Gastrocnemius medialis (tissue), 4 donors: ENCODE results near the gene PLCH1. TPM values are rescaled to one million over a fixed set of nuclear protein-coding genes. Genes with fewer than 3 reads are reported as not detected.

Source experiments
- ATAC-seq, 2 donors: fragments of 150-250 bp; one replicate each; pipeline ENCODE4 v1.9.1; 2016
- DNase-seq, 2 donors: peaks; one replicate each; pipeline ENCODE4 v3.0.0-alpha.2; 2019
- H3K27ac ChIP-seq, 4 donors: fragments of 200-600 bp; sonication (generic); 1 replicate in 1 of 4; 2 replicates in 3 of 4; pipeline ENCODE4 v1.5.1; 2016 to 2018; ENCODE audit warnings: mild to moderate bottlenecking in 2 of 4, moderate library complexity in 1 of 4
- H3K27me3 ChIP-seq, 3 donors: fragments of 200-600 bp; sonication (generic) in 2 of 3; 1 replicate in 1 of 3; 2 replicates in 2 of 3; pipeline versions ENCODE4 v1.5.1 to v1.6.0; 2016 to 2019; ENCODE audit warnings: mild to moderate bottlenecking in 1 of 3, moderate library complexity in 1 of 3
- H3K36me3 ChIP-seq, 2 donors: fragments of 200-600 bp; sonication (generic) in 1 of 2; one replicate each; pipeline ENCODE4 v1.5.1; 2017 to 2018
- H3K4me1 ChIP-seq, 2 donors: fragments of 200-600 bp; sonication (generic) in 1 of 2; one replicate each; pipeline ENCODE4 v1.5.1; 2016 to 2017; ENCODE audit warnings: mild to moderate bottlenecking in 2 of 2
- H3K4me3 ChIP-seq, 4 donors: fragments of 200-600 bp; sonication (generic) in 3 of 4; 1 replicate in 1 of 4; 2 replicates in 3 of 4; pipeline ENCODE4 v1.5.1; 2016 to 2019; ENCODE audit warnings: mild to moderate bottlenecking in 2 of 4
- H3K9me3 ChIP-seq, 3 donors: fragments of 200-600 bp; sonication (generic) in 2 of 3; 1 replicate in 1 of 3; 2 replicates in 2 of 3; pipeline ENCODE4 v1.5.1; 2016 to 2019
- CTCF ChIP-seq, 5 experiments: fragments of 450-650 bp in 3 of 5; fragments of 200-600 bp in 2 of 5; sonication (generic) in 2 of 5; IDR thresholded peaks in 4 of 5; conservative IDR thresholded peaks in 1 of 5; 1 replicate in 4 of 5; 2 replicates in 1 of 5; pipeline ENCODE4 v1.5.1; 2016 to 2019; ENCODE audit warnings: antibody characterized with exemption in 5 of 5, mild to moderate bottlenecking in 3 of 5, moderate library complexity in 3 of 5
- POLR2A ChIP-seq, 2 donors: fragments of 450-650 bp; IDR thresholded peaks; one replicate each; pipeline ENCODE4 v1.6.1; 2017; ENCODE audit warnings: antibody characterized with exemption in 2 of 2, mild to moderate bottlenecking in 2 of 2, moderate library complexity in 2 of 2
- in situ Hi-C, 4 donors: fragments of 200-750 bp; cut with MboI; loops; one replicate each; pipeline versions ENCODE4 v1.15.0 to v1.8.0; 2017; ENCODE audit warnings: low sequenced_read_pairs in 4 of 4
- intact Hi-C: fragments of 100-400 bp; cut with DNase I; formaldehyde crosslinking; loops from one replicate; pipeline ENCODE4 v1.15.1; 2023; ENCODE audit warnings: low total_unique reads
- total RNA-seq, 4 donors: library from RNA; depleted of rRNA; stranded (reverse); fragments of >200 nt; gene quantifications; one replicate each; pipeline versions ENCODE4 v1.1.0 to v1.2.3, GENCODE V29; 2016

PLCH1 gene
- total RNA-seq, 4 donors from 2014 or later, result 0.07 to 0.33 (median 0.10) TPM; not detected in 1

- H3K9me3 ChIP-seq, result no peaks in the 10 kb centered on the region
- H3K27me3 ChIP-seq, result no peaks in the 10 kb centered on the region
- DNase-seq, result no peak
- H3K27ac ChIP-seq, result no peak overlapping the region
- TF ChIP-seq POLR2A (IDR thresholded peaks at IDR 0.05) (no peak), CTCF (IDR thresholded peaks at IDR 0.05 in 4 of 5, conservative IDR thresholded peaks at IDR 0.05 in 1 of 5) (no peak)
- no peak overlapping the region for H3K4me3 ChIP-seq
- no peak for ATAC-seq
- peaks cover 0 to 2% of the 10 kb centered on the region in 2 donors for H3K36me3 ChIP-seq
- in situ Hi-C loops (no loop called here), intact Hi-C loops (no loop called here)
- H3K4me1 ChIP-seq, result peaks cover 0 to 8% of the 10 kb centered on the region in 2 donors
Measured at GRCh38 chr3:155785662-155786295, 40.9 kb upstream of the PLCH1 start.

GRCh38 chr3:155782390-155782953, 37.6 kb upstream of the PLCH1 start:
- DNase-seq (no peak), ATAC-seq (no peak)
- H3K4me1 ChIP-seq, result peaks cover 0 to 8% of the 10 kb centered on the region in 2 donors
- no peak overlapping the region for H3K27ac ChIP-seq
- H3K27me3 ChIP-seq, result no peaks in the 10 kb centered on the region
- no peaks in the 10 kb centered on the region for H3K9me3 ChIP-seq
- intact Hi-C loops, result no loop called here
- H3K36me3 ChIP-seq, result no peaks in the 10 kb centered on the region
- in situ Hi-C loops, result no loop called here
- no peak overlapping the region for H3K4me3 ChIP-seq
- no peak for TF ChIP-seq POLR2A (IDR thresholded peaks at IDR 0.05)
- no peak for TF ChIP-seq CTCF (IDR thresholded peaks at IDR 0.05 in 4 of 5, conservative IDR thresholded peaks at IDR 0.05 in 1 of 5)

GRCh38 chr3:155780291-155780690, 35.4 kb upstream of the PLCH1 start:
- H3K4me3 ChIP-seq, result no peak overlapping the region
- TF ChIP-seq CTCF (IDR thresholded peaks at IDR 0.05 in 4 of 5, conservative IDR thresholded peaks at IDR 0.05 in 1 of 5) (no peak), POLR2A (IDR thresholded peaks at IDR 0.05) (no peak)
- H3K27me3 ChIP-seq, result no peaks in the 10 kb centered on the region
- in situ Hi-C loops (no loop called here), intact Hi-C loops (no loop called here)
- H3K9me3 ChIP-seq, result no peaks in the 10 kb centered on the region
- H3K4me1 ChIP-seq, result peaks cover 0 to 2% of the 10 kb centered on the region in 2 donors
- H3K27ac ChIP-seq, result no peak overlapping the region
- no peak for DNase-seq
- no peaks in the 10 kb centered on the region for H3K36me3 ChIP-seq
- ATAC-seq, result no peak

- intact Hi-C loops (no loop called here), in situ Hi-C loops (no loop called here)
- ATAC-seq (no peak), DNase-seq (no peak)
- Histone ChIP-seq H3K36me3 (no peaks in the 10 kb centered on the region), H3K27ac (no peak overlapping the region), H3K9me3 (no peaks in the 10 kb centered on the region), H3K4me3 (no peak overlapping the region), H3K27me3 (no peaks in the 10 kb centered on the region), H3K4me1 (peaks cover 3% of the 10 kb centered on the region in 2 donors)
- no peak for TF ChIP-seq POLR2A (IDR thresholded peaks at IDR 0.05)
- TF ChIP-seq CTCF (IDR thresholded peaks at IDR 0.05 in 4 of 5, conservative IDR thresholded peaks at IDR 0.05 in 1 of 5), result no peak
Measured at GRCh38 chr3:155778462-155778861, 33.6 kb upstream of the PLCH1 start.
